ENCODE data around the gene CSPG5.

The CSPG5 gene

DNA sequence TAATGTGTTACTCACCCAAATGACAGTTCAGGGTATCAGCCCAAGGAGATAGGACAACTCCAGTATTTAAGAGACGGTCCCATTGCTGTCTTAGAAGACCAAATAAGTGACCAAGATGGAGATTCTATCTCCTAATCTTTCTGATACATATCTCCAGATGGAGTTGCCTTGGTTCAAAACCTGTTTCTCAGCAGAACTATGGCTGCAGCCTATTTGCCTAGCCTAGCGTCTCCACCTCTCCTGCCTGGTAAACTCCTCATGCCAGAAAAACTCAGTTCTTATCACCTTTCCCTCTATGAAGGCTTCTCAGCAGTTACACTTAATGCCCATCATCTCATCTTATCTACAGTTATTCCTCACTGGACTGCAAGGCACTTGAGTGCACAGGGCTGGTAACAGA, 1.2 kb upstream of the CSPG5 start:
- TF ChIP-seq, protein P1, sequence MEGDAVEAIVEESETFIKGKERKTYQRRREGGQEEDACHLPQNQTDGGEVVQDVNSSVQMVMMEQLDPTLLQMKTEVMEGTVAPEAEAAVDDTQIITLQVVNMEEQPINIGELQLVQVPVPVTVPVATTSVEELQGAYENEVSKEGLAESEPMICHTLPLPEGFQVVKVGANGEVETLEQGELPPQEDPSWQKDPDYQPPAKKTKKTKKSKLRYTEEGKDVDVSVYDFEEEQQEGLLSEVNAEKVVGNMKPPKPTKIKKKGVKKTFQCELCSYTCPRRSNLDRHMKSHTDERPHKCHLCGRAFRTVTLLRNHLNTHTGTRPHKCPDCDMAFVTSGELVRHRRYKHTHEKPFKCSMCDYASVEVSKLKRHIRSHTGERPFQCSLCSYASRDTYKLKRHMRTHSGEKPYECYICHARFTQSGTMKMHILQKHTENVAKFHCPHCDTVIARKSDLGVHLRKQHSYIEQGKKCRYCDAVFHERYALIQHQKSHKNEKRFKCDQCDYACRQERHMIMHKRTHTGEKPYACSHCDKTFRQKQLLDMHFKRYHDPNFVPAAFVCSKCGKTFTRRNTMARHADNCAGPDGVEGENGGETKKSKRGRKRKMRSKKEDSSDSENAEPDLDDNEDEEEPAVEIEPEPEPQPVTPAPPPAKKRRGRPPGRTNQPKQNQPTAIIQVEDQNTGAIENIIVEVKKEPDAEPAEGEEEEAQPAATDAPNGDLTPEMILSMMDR (IDR thresholded peaks at IDR 0.05) = no peak
- DNase-seq (ENCODE audit: low spot score) = no peak
- Histone ChIP-seq H3K4me3 (no peak overlapping the region), H3K27ac (no peak overlapping the region)

DNA sequence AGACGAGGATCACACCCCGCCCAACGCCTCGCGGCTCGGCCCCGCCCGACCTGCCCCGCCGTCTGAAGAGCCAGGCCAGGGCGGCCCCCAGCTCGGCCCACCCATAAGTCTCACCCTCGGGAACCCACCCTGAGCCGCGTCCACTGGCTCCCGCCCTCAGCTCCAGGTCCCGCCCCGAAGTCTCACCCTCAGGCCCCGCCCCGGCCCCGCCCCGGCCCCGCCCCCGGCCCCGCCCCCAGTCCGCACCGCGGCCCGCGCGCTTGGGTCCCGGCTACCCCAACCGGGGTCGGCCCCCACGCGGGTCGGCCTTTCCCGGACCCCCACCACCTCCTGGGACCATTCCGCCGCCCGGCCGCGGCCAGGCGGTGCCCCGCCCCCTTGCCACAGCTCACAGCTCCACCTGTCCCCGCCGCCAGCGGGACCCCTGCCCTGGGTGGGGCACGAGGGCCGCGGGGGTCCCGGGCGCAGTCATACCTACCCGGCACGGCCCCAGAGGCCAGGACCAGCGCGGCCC, 489 bp downstream of the CSPG5 start:
- TF ChIP-seq, protein P1 (IDR thresholded peaks at IDR 0.05) = no peak
- H3K4me3 ChIP-seq = peak overlapping the region; percentile 83
- no peak for DNase-seq (ENCODE audit: low spot score)
- H3K27ac ChIP-seq = peak overlapping the region in 1 of 2 donors; percentile 54

DNA sequence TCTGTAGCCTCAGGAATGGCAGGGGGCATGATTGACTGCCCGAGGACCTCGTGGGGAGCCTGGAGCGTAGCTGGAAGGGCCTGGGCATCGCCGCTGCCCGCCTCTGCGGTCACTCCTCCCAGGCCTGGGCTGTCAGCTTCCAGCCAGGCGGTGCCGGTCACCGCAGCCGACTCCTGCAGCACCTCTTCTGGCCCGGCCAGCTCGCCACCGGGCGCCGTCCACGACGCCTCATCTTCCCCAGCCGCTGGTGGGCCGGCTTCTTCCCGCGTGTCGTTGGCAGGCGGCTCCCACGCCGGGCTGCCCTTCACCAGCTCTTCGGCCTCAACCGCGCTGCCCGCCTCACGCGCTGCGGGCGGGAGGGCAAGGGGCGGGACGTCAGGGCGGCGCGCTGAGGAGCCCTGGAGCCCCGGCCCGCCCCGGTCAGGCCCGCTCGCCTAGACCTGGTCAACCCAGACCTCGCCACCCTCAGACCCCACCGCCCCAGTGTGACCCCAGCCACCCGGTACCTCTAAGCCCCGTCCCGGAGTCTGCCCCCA, 1.0 kb downstream of the CSPG5 start:
- no peak for DNase-seq (ENCODE audit: low spot score)
- TF ChIP-seq, protein P1 (IDR thresholded peaks at IDR 0.05) = no peak
- no peak overlapping the region for H3K27ac ChIP-seq
- H3K4me3 ChIP-seq = peak overlapping the region; percentile 83

DNA sequence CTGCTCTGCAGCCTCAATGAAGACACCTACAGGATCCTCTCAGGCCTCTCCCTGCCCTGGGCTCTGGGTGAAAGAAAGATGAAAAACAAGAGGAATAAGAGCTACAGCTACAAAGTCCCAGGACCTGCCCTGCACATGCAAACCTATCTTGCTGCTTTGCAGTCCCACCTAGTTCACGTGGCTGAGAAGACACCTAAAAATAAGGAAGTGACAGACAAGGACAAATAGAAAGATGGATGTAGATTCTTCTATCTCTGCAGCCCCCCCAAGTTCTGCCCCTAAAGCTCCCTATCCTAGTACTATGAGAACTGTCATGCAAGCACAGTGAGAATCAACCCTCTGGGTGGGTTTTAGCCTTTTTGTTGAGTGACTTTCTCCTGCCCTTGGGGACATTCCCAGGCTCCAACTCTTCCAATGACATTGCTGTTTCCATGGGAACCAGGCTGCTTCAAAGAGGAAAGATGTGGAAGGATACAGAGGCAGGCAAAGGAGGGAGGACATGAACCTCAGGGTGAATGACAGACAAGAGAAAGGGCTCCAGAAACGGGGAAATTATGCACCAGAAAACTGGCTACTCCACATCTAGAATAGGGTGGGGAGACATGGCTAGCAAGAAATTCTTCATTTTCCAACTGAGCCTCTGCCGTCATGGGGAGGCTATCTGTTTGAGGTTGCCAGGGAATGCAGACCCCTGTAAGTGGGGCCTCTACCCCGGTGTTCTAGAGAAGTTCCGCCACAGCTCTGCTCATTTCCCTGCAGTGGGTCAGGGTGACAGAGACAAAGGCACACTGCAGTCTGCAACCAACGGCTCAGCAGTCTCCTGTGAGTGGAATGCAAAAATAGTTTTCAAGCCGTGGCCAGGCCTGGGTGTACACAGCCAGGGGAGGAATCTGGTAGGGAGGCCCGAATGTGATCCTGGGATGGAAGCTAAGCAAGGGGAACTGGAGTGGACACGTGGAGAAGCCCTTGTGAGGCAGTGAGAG, 5.2 kb downstream of the CSPG5 start:
- no peak for DNase-seq (ENCODE audit: low spot score)
- H3K27ac ChIP-seq = no peak overlapping the region
- H3K4me3 ChIP-seq = no peak overlapping the region
- TF ChIP-seq, protein P1 (IDR thresholded peaks at IDR 0.05) = no peak

DNA sequence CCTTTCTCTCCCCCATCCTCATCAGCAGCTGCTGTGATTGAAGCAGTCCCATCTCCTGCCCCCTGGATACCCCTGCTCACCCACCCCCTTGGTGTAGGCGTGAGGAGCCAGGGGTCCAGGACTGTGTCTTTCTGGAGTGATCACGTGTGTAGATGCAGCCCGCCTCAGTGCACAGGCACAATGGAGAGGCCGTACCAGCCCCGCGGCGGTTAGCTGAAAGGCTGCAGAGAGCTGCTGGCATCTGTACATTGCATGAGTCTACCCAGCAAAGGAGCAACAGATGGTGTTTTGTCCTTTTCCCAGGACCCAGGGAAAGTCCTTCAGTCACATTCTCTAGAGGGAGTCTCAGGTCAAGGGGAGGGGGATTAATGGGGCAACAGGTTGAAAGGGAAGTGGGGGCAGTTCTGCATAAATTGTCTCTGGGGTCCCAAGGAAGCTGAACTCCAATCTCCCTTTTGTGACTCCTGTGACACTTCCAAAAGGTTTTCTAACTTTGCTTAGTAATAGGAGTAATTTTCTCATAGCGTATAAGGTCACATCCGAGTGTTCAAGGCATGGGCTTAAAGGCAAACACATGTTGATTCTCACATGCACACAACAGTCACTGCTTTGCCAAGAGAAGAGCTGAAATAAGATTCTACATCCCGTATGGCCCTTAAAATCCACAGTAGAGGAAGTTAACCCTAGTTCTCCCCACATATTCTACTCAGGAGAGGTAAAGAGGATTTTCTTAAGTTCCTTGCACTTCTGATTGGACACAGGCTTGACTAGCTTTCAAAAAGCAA, 7.1 kb downstream of the CSPG5 start:
- DNase-seq (ENCODE audit: low spot score) = no peak
- no peak overlapping the region for H3K27ac ChIP-seq
- TF ChIP-seq, protein P1 (IDR thresholded peaks at IDR 0.05) = no peak
- H3K4me3 ChIP-seq = no peak overlapping the region

DNA sequence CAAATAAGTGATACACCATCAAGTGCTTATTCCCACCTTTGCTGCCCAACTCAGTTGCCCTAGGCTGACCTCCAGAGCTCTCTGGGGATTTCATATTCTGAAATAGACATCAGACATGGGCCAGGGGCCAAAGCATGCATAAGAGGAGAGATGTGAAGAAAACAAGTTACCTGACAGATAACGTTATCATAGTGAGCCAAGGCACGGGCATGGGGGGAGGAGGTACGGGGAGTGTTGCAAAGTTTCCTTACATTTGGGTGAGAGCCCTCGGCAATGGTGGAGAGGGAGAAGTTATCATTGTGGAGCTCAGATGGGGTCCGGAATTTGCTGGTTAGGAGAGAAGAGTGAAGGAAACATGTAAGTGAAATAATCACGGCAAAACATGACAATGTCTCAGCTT, 9.8 kb downstream of the CSPG5 start:
- TF ChIP-seq, protein P1 (IDR thresholded peaks at IDR 0.05) = no peak
- no peak overlapping the region for H3K27ac ChIP-seq
- DNase-seq (ENCODE audit: low spot score) = no peak

More for the DNA sequence above, 9.8 kb downstream of the CSPG5 start:
- H3K4me3 ChIP-seq = no peak overlapping the region
